Fibroblast of lung (primary cell): Measurements from ENCODE around the gene GLRB. TPM values are rescaled to one million over a fixed set of nuclear protein-coding genes. Genes with fewer than 3 reads are reported as not detected.

ENCODE experiments used
- DNase-seq, 2 donors: peaks; one replicate each; pipeline versions ENCODE4 v3.0.0 to v3.0.0-alpha.2; 2010; ENCODE audit warnings: low read depth in 2 of 2
- H2AFZ ChIP-seq: 2 replicates; pipeline ENCODE4 v1.5.1; 2012; ENCODE audit warnings: low read length, control low read depth, inconsistent platforms
- H3K27ac ChIP-seq: 2 replicates; pipeline ENCODE4 v1.5.1; 2011; ENCODE audit warnings: low read length, control low read depth; ENCODE audit not compliant: insufficient read depth
- H3K27me3 ChIP-seq: 2 replicates; pipeline ENCODE4 v1.5.1; 2011; ENCODE audit warnings: mild to moderate bottlenecking, low read length; ENCODE audit not compliant: control insufficient read depth, insufficient read depth
- H3K36me3 ChIP-seq: 2 replicates; pipeline ENCODE4 v1.5.1; 2011; ENCODE audit warnings: low read length; ENCODE audit not compliant: control insufficient read depth, insufficient read depth
- H3K4me1 ChIP-seq: 2 replicates; pipeline ENCODE4 v1.5.1; 2011; ENCODE audit warnings: low read length; ENCODE audit not compliant: control insufficient read depth, insufficient read depth; ENCODE audit errors: extremely low read depth
- H3K4me2 ChIP-seq: 2 replicates; pipeline ENCODE4 v1.5.1; 2011; ENCODE audit warnings: low read length, control low read depth; ENCODE audit not compliant: insufficient read depth; ENCODE audit errors: extremely low read depth
- H3K4me3 ChIP-seq, 4 experiments: fragments of 200-600 bp in 1 of 4; sonication (generic) in 1 of 4; replicated peaks in 1 of 4; 2 replicates each; pipeline ENCODE4 v1.5.1; 2011 to 2016; ENCODE audit warnings: low read length in 4 of 4, low read depth in 3 of 4, mild to moderate bottlenecking in 3 of 4, control low read depth in 2 of 4, inconsistent platforms in 1 of 4, mixed read lengths in 1 of 4; ENCODE audit not compliant: insufficient read depth in 1 of 4; ENCODE audit errors: control extremely low read depth in 1 of 4
- H3K79me2 ChIP-seq: 2 replicates; pipeline ENCODE4 v1.5.1; 2012; ENCODE audit warnings: mild to moderate bottlenecking, low read length, inconsistent platforms; ENCODE audit not compliant: control insufficient read depth, insufficient read depth
- H3K9ac ChIP-seq: 2 replicates; pipeline ENCODE4 v1.5.1; 2011; ENCODE audit warnings: mild to moderate bottlenecking, low read length, control low read depth; ENCODE audit not compliant: insufficient read depth
- H3K9me3 ChIP-seq: 2 replicates; pipeline ENCODE4 v1.5.1; 2012; ENCODE audit warnings: low read depth, low read length; ENCODE audit not compliant: control insufficient read depth, insufficient read depth
- H4K20me1 ChIP-seq: 2 replicates; pipeline ENCODE4 v1.5.1; 2011; ENCODE audit warnings: low read length; ENCODE audit not compliant: control insufficient read depth, insufficient read depth; ENCODE audit errors: extremely low read depth
- CTCF ChIP-seq, 2 donors: IDR thresholded peaks in 1 of 2; conservative IDR thresholded peaks in 1 of 2; 1 replicate in 1 of 2; 2 replicates in 1 of 2; pipeline ENCODE4 v1.5.1; 2011 to 2012; ENCODE audit warnings: low read length in 2 of 2, control low read depth in 1 of 2, inconsistent platforms in 1 of 2, low read depth in 1 of 2, mild to moderate bottlenecking in 1 of 2
- EZH2 ChIP-seq: IDR thresholded peaks from 2 replicates; pipeline ENCODE4 v1.5.1; 2012; ENCODE audit warnings: low read length, control low read depth, mild to moderate bottlenecking; ENCODE audit errors: missing control alignments
- polyA plus RNA-seq, 2 donors: library from polyadenylated mRNA; depleted of rRNA in 1 of 2; stranded (reverse) in 1 of 2; unstranded in 1 of 2; fragments of >200 nt; gene quantifications; 2 replicates each; pipeline ENCODE4 v1.2.1, GENCODE V29; 2011 to 2012; ENCODE audit warnings: missing spikeins in 1 of 2
- total RNA-seq: library from RNA; depleted of rRNA; stranded (reverse); fragments of >200 nt; gene quantifications from 2 replicates; pipeline ENCODE4 v1.2.1, GENCODE V29; 2014

GLRB gene
- total and polyA plus RNA-seq, 2 donors (not counting 1 experiment from before 2014, with no cell fraction given), result 10.3 to 25.9 TPM

GRCh38 chr4:157143369-157143768 lies 67.4 kb downstream of the GLRB start:
- Histone ChIP-seq H3K27me3 (no peaks in the 10 kb centered on the region), H4K20me1 (no peaks in the 10 kb centered on the region), H3K27ac (no peak overlapping the region), H3K79me2 (no peaks in the 10 kb centered on the region), H3K4me1 (no peaks in the 10 kb centered on the region), H3K9me3 (no peaks in the 10 kb centered on the region), H3K4me3 (no peak overlapping the region), H3K9ac (no peak overlapping the region), H3K36me3 (no peaks in the 10 kb centered on the region), H3K4me2 (no peak overlapping the region), H2AFZ (no peak overlapping the region)
- TF ChIP-seq EZH2, result no peak
- no peak for TF ChIP-seq CTCF (conservative IDR thresholded peaks at IDR 0.05 in 1 of 2, IDR thresholded peaks at IDR 0.05 in 1 of 2; ENCODE audit: low read depth in 1 of 2, low read length in 2 of 2)
- DNase-seq, result peak in 1 of 2 donors; percentile 6

- no peaks in the 10 kb centered on the region for H3K27me3 ChIP-seq
- H3K36me3 ChIP-seq, result no peaks in the 10 kb centered on the region
- no peak overlapping the region for H3K27ac ChIP-seq
- no peaks in the 10 kb centered on the region for H3K9me3 ChIP-seq
- H3K9ac ChIP-seq, result no peak overlapping the region
- no peaks in the 10 kb centered on the region for H3K79me2 ChIP-seq
- no peak overlapping the region for H3K4me2 ChIP-seq
- TF ChIP-seq EZH2, result no peak
- DNase-seq, result peak in 1 of 2 donors; percentile 28
- H4K20me1 ChIP-seq, result no peaks in the 10 kb centered on the region
- H3K4me3 ChIP-seq, result no peak overlapping the region
- no peaks in the 10 kb centered on the region for H3K4me1 ChIP-seq
- no peak overlapping the region for H2AFZ ChIP-seq
These were observed 75.8 kb downstream of the GLRB start for GRCh38 chr4:157151711-157152110.

GRCh38 chr4:157165935-157166610 lies 90.1 kb downstream of the GLRB start:
- Histone ChIP-seq H3K4me2 (no peak overlapping the region), H3K9ac (no peak overlapping the region), H3K27me3 (no peaks in the 10 kb centered on the region), H3K4me1 (no peaks in the 10 kb centered on the region), H3K9me3 (no peaks in the 10 kb centered on the region), H3K79me2 (no peaks in the 10 kb centered on the region), H3K36me3 (no peaks in the 10 kb centered on the region), H4K20me1 (no peaks in the 10 kb centered on the region), H3K4me3 (no peak overlapping the region), H2AFZ (no peak overlapping the region), H3K27ac (no peak overlapping the region)
- no peak for DNase-seq
- TF ChIP-seq EZH2, result no peak
- TF ChIP-seq CTCF (conservative IDR thresholded peaks at IDR 0.05 in 1 of 2, IDR thresholded peaks at IDR 0.05 in 1 of 2; ENCODE audit: low read depth in 1 of 2, low read length in 2 of 2), result no peak
